Fibroblast of skin of left quadriceps (primary cell): ENCODE data around the gene HS3ST1.
"Not testable (repeated sequence)": the region's sequence is repeated elsewhere in the genome, so short reads cannot be mapped to it uniquely, and the experiment has no call there.

ENCODE experiments used
- DNase-seq, 2 experiments: peaks; one replicate each; pipeline ENCODE4 v3.0.0-alpha.2; 2013; ENCODE audit warnings: low read depth in 2 of 2

Gene HS3ST1

DNA sequence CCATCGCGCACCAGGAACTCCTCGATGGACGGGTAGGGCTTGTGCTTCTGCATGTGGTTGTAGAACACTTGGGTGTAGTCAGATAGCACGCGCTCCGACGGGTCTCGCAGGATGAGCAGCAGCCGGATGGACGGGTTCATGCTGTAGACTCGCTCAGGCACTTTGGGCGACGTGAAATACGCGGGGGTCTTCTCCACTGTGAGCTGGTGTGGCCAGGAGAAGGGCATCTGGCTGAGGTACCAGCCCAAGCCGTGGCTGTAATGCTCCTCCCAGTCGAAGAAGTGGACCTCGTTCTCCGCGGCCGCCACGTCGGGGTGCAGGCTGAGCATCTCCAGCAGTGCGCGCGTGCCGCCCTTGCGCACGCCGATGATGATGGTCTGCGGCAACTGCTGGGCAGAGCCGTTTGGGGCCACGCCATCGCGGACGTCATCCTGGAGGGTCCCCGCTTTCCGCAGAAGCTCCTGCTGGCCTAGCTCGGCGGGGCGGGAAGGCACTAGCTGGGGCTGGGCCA is 29.2 kb downstream of the HS3ST1 start:
- no peak for DNase-seq

DNA sequence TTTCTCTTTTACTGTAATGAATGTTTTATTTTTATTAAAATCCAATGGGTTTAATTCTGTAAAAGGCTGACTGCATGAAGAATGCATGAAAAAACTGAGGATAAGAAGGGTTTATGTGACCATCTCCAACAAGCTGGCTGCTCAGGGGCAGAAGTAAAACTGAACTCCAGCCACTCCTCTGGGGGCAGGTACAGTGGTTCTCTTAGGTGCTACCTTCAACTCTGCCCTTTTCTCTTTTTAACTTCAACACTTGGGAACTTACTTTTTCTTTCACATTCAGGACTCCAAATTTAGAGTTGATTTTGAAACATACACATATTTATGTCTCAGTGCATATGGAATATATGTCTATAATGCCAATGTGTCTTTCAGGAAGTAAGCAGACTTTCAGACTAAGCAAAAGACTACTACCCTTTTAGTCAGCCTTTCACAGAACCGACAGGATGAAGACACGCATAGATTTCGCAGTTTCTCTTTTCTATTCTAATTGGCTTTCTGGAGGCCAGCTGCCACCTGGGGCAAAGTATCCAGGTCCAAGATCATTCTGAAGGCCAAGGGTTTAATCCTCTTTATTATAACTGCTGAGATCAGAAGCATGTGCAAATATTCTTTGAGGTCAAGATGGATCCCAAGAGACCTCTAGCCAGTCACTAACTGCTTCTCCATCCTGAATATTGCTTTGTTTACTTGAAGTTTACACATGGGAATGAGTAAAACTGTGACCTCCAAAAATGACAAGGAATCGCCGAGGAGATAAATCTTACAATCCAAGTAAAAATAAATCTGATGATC is 30.7 kb downstream of the HS3ST1 start:
- no peak for DNase-seq

GRCh38 chr4:11397146-11397545 is 31.5 kb downstream of the HS3ST1 start:
- DNase-seq = no peak

GRCh38 chr4:11393551-11393950 is 35.1 kb downstream of the HS3ST1 start:
- no peak for DNase-seq

DNA sequence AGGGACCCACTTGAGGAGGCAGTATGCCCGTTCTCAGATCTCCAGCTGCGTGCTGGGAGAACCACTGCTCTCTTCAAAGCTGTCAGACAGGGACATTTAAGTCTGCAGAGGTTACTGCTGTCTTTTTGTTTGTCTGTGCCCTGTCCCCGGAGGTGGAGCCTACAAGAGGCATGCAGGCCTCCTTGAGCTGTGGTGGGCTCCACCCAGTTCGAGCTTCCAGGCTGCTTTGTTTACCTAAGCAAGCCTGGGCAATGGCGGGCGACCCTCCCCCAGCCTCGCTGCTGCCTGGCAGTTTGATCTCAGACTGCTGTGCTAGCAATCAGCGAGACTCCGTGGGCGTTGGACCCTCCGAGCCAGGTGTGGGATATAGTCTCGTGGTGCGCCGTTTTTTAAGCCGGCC is 44.6 kb downstream of the HS3ST1 start:
- DNase-seq = not testable (repeated sequence)

GRCh38 chr4:11376571-11376970 is 52.1 kb downstream of the HS3ST1 start:
- DNase-seq = no peak

GRCh38 chr4:11376146-11376545 is 52.5 kb downstream of the HS3ST1 start:
- DNase-seq = no peak

DNA sequence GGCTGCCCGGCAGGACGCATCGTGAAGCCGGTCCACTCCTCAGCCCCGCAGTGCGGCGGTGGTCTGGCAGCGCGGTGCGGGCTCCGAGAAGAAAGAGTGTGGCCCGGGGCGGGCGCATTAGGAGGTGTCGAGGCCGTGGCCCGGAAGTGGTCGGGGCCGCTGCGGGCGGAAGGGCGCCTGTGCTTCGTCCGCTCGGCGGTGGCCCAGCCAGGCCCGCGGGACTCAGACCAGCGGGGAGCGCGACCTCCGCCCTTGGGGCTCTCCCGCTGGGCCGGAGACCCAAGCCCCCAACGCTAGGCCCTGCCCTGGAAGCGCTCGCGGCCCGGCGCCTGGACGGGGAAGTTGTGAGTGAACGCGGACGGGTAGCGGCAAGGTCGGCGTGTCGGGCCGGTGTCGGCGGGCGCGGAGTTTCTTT is 60.0 kb downstream of the HS3ST1 start:
- no peak for DNase-seq

- DNase-seq = no peak
Measured at GRCh38 chr4:11367371-11367770, 61.3 kb downstream of the HS3ST1 start.

DNA sequence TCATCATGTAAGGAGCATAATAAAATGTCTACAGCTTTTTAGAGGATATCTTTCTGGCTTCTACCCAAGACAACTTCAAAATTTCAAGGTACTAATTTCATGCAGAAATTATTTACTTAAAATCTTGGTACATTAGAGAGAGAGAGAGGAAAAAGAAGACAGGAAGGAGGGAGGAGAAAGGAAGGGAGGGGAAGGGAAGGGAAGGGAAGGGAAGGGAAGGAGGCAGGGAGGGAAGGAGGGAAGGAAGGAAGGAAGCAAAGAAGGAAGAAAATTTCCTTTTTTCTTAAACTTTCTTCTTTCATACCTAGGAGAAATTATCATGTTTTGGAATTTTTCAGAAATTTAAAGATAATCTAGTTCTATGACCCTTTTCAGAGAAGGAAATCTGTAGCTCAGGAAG is 61.8 kb downstream of the HS3ST1 start:
- no peak for DNase-seq

GRCh38 chr4:11365039-11365438 is 63.7 kb downstream of the HS3ST1 start:
- DNase-seq = no peak

DNA sequence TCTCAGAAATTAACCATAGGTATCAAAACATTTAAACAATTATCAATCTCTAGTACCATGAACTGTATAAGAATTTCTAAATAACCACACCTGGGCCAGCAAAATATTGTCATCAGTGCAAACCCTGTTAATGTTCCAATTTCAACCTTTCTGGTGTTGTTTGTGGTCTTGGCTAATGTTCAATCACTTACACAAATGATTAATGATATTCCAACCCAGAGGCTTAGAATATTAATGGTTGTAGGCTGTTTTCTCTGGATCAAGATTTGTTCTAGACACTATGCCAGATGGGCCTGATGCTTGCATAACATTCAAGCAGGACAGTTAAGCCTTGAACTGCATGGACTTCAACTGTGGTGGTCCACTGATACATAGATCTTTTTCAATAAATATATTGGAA is 69.1 kb downstream of the HS3ST1 start:
- no peak for DNase-seq

- no peak for DNase-seq
Measured at GRCh38 chr4:11355226-11355625, 73.5 kb downstream of the HS3ST1 start.

DNA sequence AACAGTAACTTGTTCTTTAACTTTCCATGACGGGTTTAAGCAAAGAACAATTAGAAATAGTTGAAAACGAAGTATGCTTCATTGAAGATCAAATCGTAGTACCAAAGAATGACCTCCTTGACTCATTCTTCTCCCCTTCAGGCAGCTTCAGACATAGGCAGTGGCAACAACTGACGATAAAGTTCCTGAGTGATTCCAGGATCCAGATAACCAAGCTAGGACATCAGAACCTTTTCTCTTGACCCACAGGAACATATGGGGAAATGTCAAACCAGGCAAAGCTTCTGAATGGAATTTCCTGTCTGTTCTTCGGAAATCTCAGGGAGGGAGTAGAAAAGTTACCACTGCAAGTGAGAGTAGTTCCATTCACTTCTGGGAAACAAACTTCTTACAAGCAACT is 74.2 kb downstream of the HS3ST1 start:
- DNase-seq = no peak

- no peak for DNase-seq
Measured at GRCh38 chr4:11348449-11349088, 80.1 kb downstream of the HS3ST1 start.

DNA sequence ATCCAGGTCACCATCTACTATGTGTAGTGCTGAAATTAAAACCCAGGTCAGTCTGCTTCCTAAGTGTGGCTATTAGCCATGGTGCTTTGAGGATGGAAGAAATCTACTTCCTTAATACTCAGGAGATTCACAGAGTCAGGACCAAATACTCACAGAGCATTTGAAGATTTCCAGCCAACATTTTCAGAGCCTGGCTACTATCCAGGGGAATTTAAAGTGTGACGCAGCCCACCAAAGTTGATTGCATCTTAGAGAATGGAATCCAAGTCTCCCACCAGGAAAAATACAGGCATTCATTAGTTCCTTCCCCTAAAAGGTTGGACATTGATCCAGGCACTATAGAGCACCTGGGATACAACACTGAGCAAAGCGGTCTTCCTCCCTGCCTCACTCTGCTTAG is 83.8 kb downstream of the HS3ST1 start:
- DNase-seq = no peak

DNA sequence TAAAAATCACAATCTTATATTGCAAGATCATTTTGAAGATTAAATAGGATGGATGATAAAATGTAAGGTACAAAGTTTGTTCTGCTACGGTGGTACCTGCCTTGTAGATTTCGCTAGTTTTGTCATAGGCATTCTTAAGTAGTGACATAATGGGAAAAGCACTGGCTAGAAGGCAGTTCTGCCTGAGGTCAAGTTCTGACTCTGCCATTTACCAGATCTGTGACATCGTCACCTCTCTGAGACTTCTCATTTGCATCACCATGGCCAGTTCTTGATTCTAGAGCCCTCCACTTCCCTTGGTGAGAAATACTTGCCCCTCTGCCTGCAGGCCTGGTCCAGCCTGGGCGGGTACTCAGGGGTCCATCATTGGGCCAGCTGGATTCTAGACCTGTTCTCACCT is 85.2 kb downstream of the HS3ST1 start:
- DNase-seq = no peak
